ENCODE results near the gene DSG3.

Gene DSG3

DNA sequence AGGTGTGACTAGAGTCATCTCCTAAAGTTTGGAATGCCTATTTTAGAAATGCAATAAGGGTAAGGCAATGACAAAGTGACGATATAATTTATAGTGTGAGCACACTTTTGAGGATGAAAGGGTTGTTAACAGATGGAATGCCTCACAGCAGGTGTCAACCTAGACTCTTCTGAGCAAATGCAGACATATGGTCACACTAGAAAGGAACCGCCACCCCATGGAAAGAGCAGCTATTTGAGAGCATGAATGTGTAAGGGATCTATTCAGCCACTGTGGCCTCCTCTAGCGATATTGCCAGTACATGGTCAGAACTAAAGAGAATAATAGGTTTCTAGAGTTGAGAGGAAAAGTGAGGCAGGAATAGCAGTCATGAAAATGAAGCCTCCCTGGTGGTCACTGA, 68.9 kb downstream of the DSG3 start:
- DNase-seq (ENCODE audit: low spot score) = no peak

DNA sequence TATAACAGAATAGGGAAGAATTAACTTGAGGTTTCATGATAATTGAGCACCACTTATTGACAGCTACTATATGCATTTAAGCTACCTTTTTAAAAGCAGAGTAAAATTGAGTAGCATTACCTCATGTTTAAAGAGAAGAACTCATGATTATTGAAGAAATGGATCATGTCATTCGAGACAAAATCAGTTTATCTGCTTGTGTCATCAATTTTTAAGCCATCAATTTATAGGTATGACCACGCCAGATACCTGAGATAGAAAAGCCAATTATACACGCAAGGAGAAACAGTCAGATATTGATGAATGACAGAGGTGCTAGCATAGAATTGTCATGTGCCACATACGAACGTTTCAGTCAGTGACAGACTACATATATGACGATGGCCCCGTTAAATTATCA, 78.8 kb downstream of the DSG3 start:
- no peak for DNase-seq (ENCODE audit: low spot score)

Measured in CD4-positive, alpha-beta T cell treated with Interleukin-6 at 100 ng/mL for 8 hours (primary cell).